HepG2 (cell line): Measurements from ENCODE around the gene GARS1. TPM values are rescaled to one million over a fixed set of nuclear protein-coding genes. Genes with fewer than 3 reads are reported as not detected.

Source experiments
- ATAC-seq: fragments of 200-7000 bp; cut with Tn5 transposase; 3 replicates; pipeline ENCODE4 v1.9.1; 2020; ENCODE audit warnings: mild to moderate bottlenecking, moderate library complexity
- BruUV-seq: library from RNA; stranded (reverse); fragments of 400-500 nt; replicated peaks from 2 replicates; lab custom pipeline; 2021; lab: Mats Ljungman, UMichigan
- CTCF ChIA-PET: fragments of 300-600 bp; formaldehyde crosslinking; extraction: SDS; loops from one replicate; lab custom pipeline; 2021; ENCODE audit warnings: low total read pairs, inconsistent platforms, low intra/inter-chr PET ratio; lab: Yijun Ruan, JAX
- POLR2A ChIA-PET: fragments of 350-600 bp; sonication (Branson Sonifier 250); formaldehyde crosslinking; loops from one replicate; lab custom pipeline; 2020; ENCODE audit warnings: antibody characterized with exemption, inconsistent platforms; lab: Yijun Ruan, JAX
- DNase-seq: peaks from one replicate; pipeline ENCODE4 v3.0.0-alpha.2; 2015; ENCODE audit warnings: low spot score
- FAIRE-seq: peaks from 3 replicates; lab custom pipeline; 2011; peaks lifted over from hg19 to GRCh38; lab: Jason Lieb, UNC
- H2AFZ ChIP-seq: one replicate; pipeline ENCODE4 v1.6.1; 2011; ENCODE audit warnings: low read length, inconsistent platforms
- H3K27ac ChIP-seq: fragments of 300-600 bp; 3 replicates; pipeline ENCODE4 v1.8.0; 2011; ENCODE audit warnings: mixed run types, mild to moderate bottlenecking, mixed read lengths, low read length, inconsistent platforms; ENCODE audit not compliant: insufficient read depth; ENCODE audit errors: extremely low read length
- H3K27me3 ChIP-seq, 2 experiments: fragments of 200-600 bp in 1 of 2; 2 replicates in 1 of 2; 3 replicates in 1 of 2; pipeline versions ENCODE4 v1.6.0 to v1.8.0; 2011; ENCODE audit warnings: low read length in 2 of 2, mild to moderate bottlenecking in 2 of 2, moderate library complexity in 2 of 2, inconsistent platforms in 1 of 2; ENCODE audit not compliant: insufficient read depth in 2 of 2, control insufficient read depth in 1 of 2
- H3K36me3 ChIP-seq, 2 experiments: fragments of 200-600 bp in 1 of 2; replicated peaks in 1 of 2; 2 replicates in 1 of 2; 3 replicates in 1 of 2; pipeline versions ENCODE4 v1.5.1 to v1.8.0; 2011; ENCODE audit warnings: low read length in 2 of 2, inconsistent platforms in 1 of 2; ENCODE audit not compliant: insufficient read depth in 2 of 2, control insufficient read depth in 1 of 2
- H3K4me1 ChIP-seq: 2 replicates; pipeline ENCODE4 v1.5.1; 2012; ENCODE audit warnings: low read length, inconsistent platforms; ENCODE audit not compliant: insufficient read depth
- H3K4me2 ChIP-seq: 2 replicates; pipeline ENCODE4 v1.6.0; 2011; ENCODE audit warnings: low read depth, low read length, inconsistent platforms
- H3K4me3 ChIP-seq, 3 experiments: fragments of 200-600 bp in 1 of 3; sonication (generic), shearing (Covaris generic) in 1 of 3; replicated peaks in 1 of 3; 2 replicates each; pipeline ENCODE4 v1.5.1; 2011 to 2016; ENCODE audit warnings: low read length in 3 of 3, inconsistent platforms in 2 of 3, low read depth in 2 of 3, mild to moderate bottlenecking in 2 of 3, control low read depth in 1 of 3, mixed read lengths in 1 of 3; ENCODE audit not compliant: insufficient read depth in 1 of 3
- H3K79me2 ChIP-seq: one replicate; pipeline ENCODE4 v1.6.1; 2011; ENCODE audit warnings: low read length, inconsistent platforms; ENCODE audit not compliant: insufficient read depth
- H3K9ac ChIP-seq: 2 replicates; pipeline ENCODE4 v1.6.0; 2011; ENCODE audit warnings: mild to moderate bottlenecking, low read depth, low read length, inconsistent platforms; ENCODE audit not compliant: insufficient read depth
- H3K9me3 ChIP-seq: 2 replicates; pipeline ENCODE4 v1.5.1; 2012; ENCODE audit warnings: mild to moderate bottlenecking, low read length
- H4K20me1 ChIP-seq: 2 replicates; pipeline ENCODE4 v1.6.0; 2011; ENCODE audit warnings: inconsistent platforms, mild to moderate bottlenecking, low read length, moderate library complexity; ENCODE audit not compliant: insufficient read depth
- CENPT ChIP-seq: sonication (generic); formaldehyde crosslinking; IDR thresholded peaks from 2 replicates; pipeline ENCODE4 v1.8.0; 2022; ENCODE audit warnings: low read depth, mild to moderate bottlenecking, moderate library complexity, missing genetic modification reagents
- EEA1 ChIP-seq: sonication (generic); formaldehyde crosslinking; IDR thresholded peaks from 2 replicates; pipeline ENCODE4 v1.5.1; 2020; ENCODE audit warnings: mild to moderate bottlenecking, missing genetic modification reagents, borderline replicate concordance
- EZH2 ChIP-seq: conservative IDR thresholded peaks from 2 replicates; pipeline ENCODE4 v1.6.1; 2012; ENCODE audit warnings: mild to moderate bottlenecking, low read depth, low read length, moderate library complexity
- PAXIP1 ChIP-seq: sonication (generic); formaldehyde crosslinking; conservative IDR thresholded peaks from 2 replicates; pipeline ENCODE4 v1.4.0; 2020; ENCODE audit warnings: mild to moderate bottlenecking, missing genetic modification reagents, moderate library complexity
- RELA ChIP-seq: sonication (generic); formaldehyde crosslinking; IDR thresholded peaks from 2 replicates; pipeline ENCODE4 v1.4.0; 2020; ENCODE audit warnings: missing genetic modification reagents
- SPEN ChIP-seq: sonication (generic); formaldehyde crosslinking; IDR thresholded peaks from 2 replicates; pipeline ENCODE4 v1.5.1; 2020; ENCODE audit warnings: low read depth, mild to moderate bottlenecking, missing genetic modification reagents
- ZBTB33 ChIP-seq: sonication (generic); formaldehyde crosslinking; IDR thresholded peaks from 2 replicates; pipeline ENCODE4 v1.4.0; 2020; ENCODE audit warnings: missing genetic modification reagents
- ZFP37 ChIP-seq: sonication (generic); formaldehyde crosslinking; IDR thresholded peaks from 2 replicates; pipeline ENCODE4 v1.4.0; 2020; ENCODE audit warnings: missing genetic modification reagents, borderline replicate concordance
- ZNF331 ChIP-seq: sonication (generic); formaldehyde crosslinking; IDR thresholded peaks from 2 replicates; pipeline ENCODE4 v1.4.0; 2020; ENCODE audit warnings: missing genetic modification reagents
- ZNF501 ChIP-seq: sonication (generic); formaldehyde crosslinking; IDR thresholded peaks from 2 replicates; pipeline ENCODE4 v1.5.1; 2020; ENCODE audit warnings: mild to moderate bottlenecking, moderate library complexity, missing genetic modification reagents
- ZNF737 ChIP-seq: sonication (generic); formaldehyde crosslinking; IDR thresholded peaks from 2 replicates; pipeline ENCODE4 v1.5.0; 2020; ENCODE audit warnings: missing genetic modification reagents, mild to moderate bottlenecking, borderline replicate concordance
- ZNF782 ChIP-seq: sonication (generic); formaldehyde crosslinking; IDR thresholded peaks from 2 replicates; pipeline ENCODE4 v1.4.0; 2020; ENCODE audit warnings: missing genetic modification reagents, mild to moderate bottlenecking, borderline replicate concordance
- ZZZ3 ChIP-seq: sonication (generic); formaldehyde crosslinking; IDR thresholded peaks from 2 replicates; pipeline ENCODE4 v1.4.0; 2020; ENCODE audit warnings: missing genetic modification reagents, mild to moderate bottlenecking, borderline replicate concordance
- WGBS: methylation state at CpG from one replicate; pipeline ENCODE4 v1.1.6; 2017; ENCODE audit warnings: low lambda C conversion rate; 5-methylcytosine and 5-hydroxymethylcytosine counted together
- in situ Hi-C: cut with HindIII; loops from 2 replicates; pipeline ENCODE4 v1.10.0; 2017; ENCODE audit warnings: low pct_unique_long_range_greater_than_20kb; ENCODE audit not compliant: extremely low pct_ligation_motif_present
- intact Hi-C: fragments of 100-400 bp; cut with micrococcal nuclease; formaldehyde crosslinking; loops from one replicate; pipeline ENCODE4 v1.10.0; 2022; ENCODE audit not compliant: unreplicated experiment
- polyA plus RNA-seq, 8 experiments: library from polyadenylated mRNA; depleted of rRNA in 3 of 8; stranded (reverse) in 7 of 8; unstranded in 1 of 8; fragments of >200 nt; fragmentation: Illumina TruSeq in 4 of 8; extraction: Trizol in 4 of 8; gene quantifications; 2 replicates each; pipeline versions ENCODE4 v1.2.1 to v1.2.3, GENCODE V29; 2011 to 2016; ENCODE audit warnings: low read depth in 4 of 8, missing spikeins in 1 of 8, mixed read lengths in 1 of 8; ENCODE audit not compliant: insufficient read depth in 1 of 8
- total RNA-seq, 5 experiments: library from RNA; depleted of rRNA; stranded (reverse); fragments of >200 nt; fragmentation: Illumina TruSeq; extraction: Trizol; gene quantifications; 2 replicates each; pipeline ENCODE4 v1.2.3, GENCODE V29; 2016; ENCODE audit warnings: low read depth in 1 of 5

The GARS1 gene
- total and polyA plus RNA-seq, 2 of the 13 experiments (the other 11 are each of a cell fraction or from before 2014, with no cell fraction given): 140 to 460 TPM

- intact Hi-C loops: no loop called here
- H3K27me3 ChIP-seq: peaks cover 2 to 49% of the 10 kb centered on the region in 2 experiments; a peak in 4 of 5 replicates
- no peaks in the 10 kb centered on the region for H3K79me2 ChIP-seq
- H3K4me1 ChIP-seq: no peaks in the 10 kb centered on the region
- no peak overlapping the region for H3K4me3 ChIP-seq
- no peak overlapping the region for H3K27ac ChIP-seq
- H3K4me2 ChIP-seq: no peak overlapping the region
- no peak for ATAC-seq
- WGBS: 61% methylated on average over 2 of the region's 2 CpGs
- no peak for TF ChIP-seq PAXIP1
- no peak for TF ChIP-seq EEA1 (CRISPR knock-in tag)
- no peak for TF ChIP-seq ZNF737
- no peak for TF ChIP-seq ZNF501
- no peak for TF ChIP-seq ZNF331
- no peak for TF ChIP-seq ZZZ3 (CRISPR knock-in tag)
- no peak for TF ChIP-seq ZNF782 (CRISPR knock-in tag)
- TF ChIP-seq EZH2: no peak
- TF ChIP-seq SPEN (CRISPR knock-in tag): no peak
- TF ChIP-seq ZBTB33 (CRISPR knock-in tag): no peak
- no peak for TF ChIP-seq CENPT (CRISPR knock-in tag)
- TF ChIP-seq RELA (CRISPR knock-in tag): no peak
- TF ChIP-seq ZFP37: no peak
- POLR2A ChIA-PET: no interaction called here
- no peak for DNase-seq
- H4K20me1 ChIP-seq: no peaks in the 10 kb centered on the region
- no peak overlapping the region for H3K9ac ChIP-seq
- H2AFZ ChIP-seq: no peak overlapping the region
- in situ Hi-C loops: no loop called here
- no peak for FAIRE-seq
- H3K36me3 ChIP-seq: no peaks in the 10 kb centered on the region
- no peaks in the 10 kb centered on the region for H3K9me3 ChIP-seq
- CTCF ChIA-PET: no interaction called here
- no TSS peak for BruUV-seq
Observed at GRCh38 chr7:30678805-30679204, 84.1 kb downstream of the GARS1 start.
